ENCODE measurements around the gene CPM. TPM values are rescaled to one million over a fixed set of nuclear protein-coding genes. Genes with fewer than 3 reads are reported as not detected.

CPM gene
- total RNA-seq, 1 experiment from 2014 or later: 0.96 TPM

GRCh38 chr12:68863109-68863770 lies 69.7 kb downstream of the CPM start (continued):
- TF ChIP-seq, protein P1, sequence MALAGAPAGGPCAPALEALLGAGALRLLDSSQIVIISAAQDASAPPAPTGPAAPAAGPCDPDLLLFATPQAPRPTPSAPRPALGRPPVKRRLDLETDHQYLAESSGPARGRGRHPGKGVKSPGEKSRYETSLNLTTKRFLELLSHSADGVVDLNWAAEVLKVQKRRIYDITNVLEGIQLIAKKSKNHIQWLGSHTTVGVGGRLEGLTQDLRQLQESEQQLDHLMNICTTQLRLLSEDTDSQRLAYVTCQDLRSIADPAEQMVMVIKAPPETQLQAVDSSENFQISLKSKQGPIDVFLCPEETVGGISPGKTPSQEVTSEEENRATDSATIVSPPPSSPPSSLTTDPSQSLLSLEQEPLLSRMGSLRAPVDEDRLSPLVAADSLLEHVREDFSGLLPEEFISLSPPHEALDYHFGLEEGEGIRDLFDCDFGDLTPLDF (CRISPR knock-in tag; IDR thresholded peaks at IDR 0.05): no peak
- no peak for TF ChIP-seq E2F5 (CRISPR knock-in tag; IDR thresholded peaks at IDR 0.05)
- no peak for TF ChIP-seq SP1 (CRISPR knock-in tag; conservative IDR thresholded peaks at IDR 0.05)
- no peak for TF ChIP-seq ATF1 (CRISPR knock-in tag; IDR thresholded peaks at IDR 0.05)
- no peak for TF ChIP-seq NFE2L1 (CRISPR knock-in tag; IDR thresholded peaks at IDR 0.05)

GRCh38 chr12:68861890-68862289 lies 71.1 kb downstream of the CPM start:
- Mint-ChIP-seq H3K36me3 (no peaks in the 10 kb centered on the region), H3K4me3 (no peak overlapping the region), H3K4me1 (no peaks in the 10 kb centered on the region), H3K9me3 (no peaks in the 10 kb centered on the region), H3K27me3 (ENCODE audit: low read depth) (no peaks in the 10 kb centered on the region), H3K27ac (no peak overlapping the region; the same call in 1 of the 2 replicates)
- ATAC-seq (no peak), DNase-seq (ENCODE audit: low spot score) (no peak)
- ChIA-PET POLR2A (no interaction called here), CTCF (no interaction called here)
- TF ChIP-seq ELF4 (CRISPR knock-in tag; IDR thresholded peaks at IDR 0.05; ENCODE audit: low read depth) (no peak), ETV6 (CRISPR knock-in tag; IDR thresholded peaks at IDR 0.05) (no peak), ZBTB43 (CRISPR knock-in tag; IDR thresholded peaks at IDR 0.05) (no peak), ZNF263 (CRISPR knock-in tag; IDR thresholded peaks at IDR 0.05; ENCODE audit: low read depth) (no peak), TP53 (CRISPR knock-in tag; IDR thresholded peaks at IDR 0.05) (no peak), SOX15 (CRISPR knock-in tag; IDR thresholded peaks at IDR 0.05) (no peak), RELA (CRISPR knock-in tag; IDR thresholded peaks at IDR 0.05; ENCODE audit: borderline replicate concordance) (no peak), ZNF532 (CRISPR knock-in tag; IDR thresholded peaks at IDR 0.05; ENCODE audit: borderline replicate concordance) (no peak), ZNF396 (CRISPR knock-in tag; IDR thresholded peaks at IDR 0.05; ENCODE audit: borderline replicate concordance) (no peak), NR2C2 (CRISPR knock-in tag; IDR thresholded peaks at IDR 0.05) (no peak), ZNF138 (CRISPR knock-in tag; conservative IDR thresholded peaks at IDR 0.05) (no peak), E2F5 (CRISPR knock-in tag; IDR thresholded peaks at IDR 0.05) (no peak), CBFB (CRISPR knock-in tag; IDR thresholded peaks at IDR 0.05; ENCODE audit: low read depth) (no peak), OVOL2 (CRISPR knock-in tag; IDR thresholded peaks at IDR 0.05; ENCODE audit: borderline replicate concordance) (no peak), CDX4 (CRISPR knock-in tag; IDR thresholded peaks at IDR 0.05; ENCODE audit: borderline replicate concordance) (no peak), ESRRA (CRISPR knock-in tag; IDR thresholded peaks at IDR 0.05; ENCODE audit: borderline replicate concordance) (no peak), PRRX2 (CRISPR knock-in tag; IDR thresholded peaks at IDR 0.05) (no peak)
- TF ChIP-seq, protein P2, sequence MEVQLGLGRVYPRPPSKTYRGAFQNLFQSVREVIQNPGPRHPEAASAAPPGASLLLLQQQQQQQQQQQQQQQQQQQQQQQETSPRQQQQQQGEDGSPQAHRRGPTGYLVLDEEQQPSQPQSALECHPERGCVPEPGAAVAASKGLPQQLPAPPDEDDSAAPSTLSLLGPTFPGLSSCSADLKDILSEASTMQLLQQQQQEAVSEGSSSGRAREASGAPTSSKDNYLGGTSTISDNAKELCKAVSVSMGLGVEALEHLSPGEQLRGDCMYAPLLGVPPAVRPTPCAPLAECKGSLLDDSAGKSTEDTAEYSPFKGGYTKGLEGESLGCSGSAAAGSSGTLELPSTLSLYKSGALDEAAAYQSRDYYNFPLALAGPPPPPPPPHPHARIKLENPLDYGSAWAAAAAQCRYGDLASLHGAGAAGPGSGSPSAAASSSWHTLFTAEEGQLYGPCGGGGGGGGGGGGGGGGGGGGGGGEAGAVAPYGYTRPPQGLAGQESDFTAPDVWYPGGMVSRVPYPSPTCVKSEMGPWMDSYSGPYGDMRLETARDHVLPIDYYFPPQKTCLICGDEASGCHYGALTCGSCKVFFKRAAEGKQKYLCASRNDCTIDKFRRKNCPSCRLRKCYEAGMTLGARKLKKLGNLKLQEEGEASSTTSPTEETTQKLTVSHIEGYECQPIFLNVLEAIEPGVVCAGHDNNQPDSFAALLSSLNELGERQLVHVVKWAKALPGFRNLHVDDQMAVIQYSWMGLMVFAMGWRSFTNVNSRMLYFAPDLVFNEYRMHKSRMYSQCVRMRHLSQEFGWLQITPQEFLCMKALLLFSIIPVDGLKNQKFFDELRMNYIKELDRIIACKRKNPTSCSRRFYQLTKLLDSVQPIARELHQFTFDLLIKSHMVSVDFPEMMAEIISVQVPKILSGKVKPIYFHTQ (CRISPR knock-in tag; IDR thresholded peaks at IDR 0.05): no peak

Measured in WTC11 (cell line).